SK-N-SH (cell line): Measurements from ENCODE around the gene GALNT1.

Experiments used
- EP300 ChIP-seq, 2 experiments: IDR thresholded peaks; 2 replicates each; pipeline versions ENCODE4 v1.4.0 to v1.6.1; 2012; ENCODE audit warnings: borderline replicate concordance in 1 of 2, low read depth in 1 of 2, low read length in 1 of 2
- TAF1 ChIP-seq: IDR thresholded peaks from 2 replicates; pipeline ENCODE4 v1.6.1; 2012; ENCODE audit warnings: low read depth, mild to moderate bottlenecking, low read length, moderate library complexity, borderline replicate concordance
- TF ChIP-seq, protein P1 (sequence below): fragments of 200-600 bp; sonication (generic); IDR thresholded peaks from 2 replicates; pipeline ENCODE4 v1.6.1; 2017; ENCODE audit warnings: antibody characterized with exemption, mild to moderate bottlenecking, moderate library complexity
- TF ChIP-seq, protein P2 (sequence below): IDR thresholded peaks from 2 replicates; pipeline ENCODE4 v1.4.0; 2012; ENCODE audit warnings: low read depth, borderline replicate concordance
- TF ChIP-seq, protein P3 (sequence below): IDR thresholded peaks from 2 replicates; pipeline ENCODE4 v1.4.0; 2012; ENCODE audit warnings: low read depth, borderline replicate concordance

DNA sequence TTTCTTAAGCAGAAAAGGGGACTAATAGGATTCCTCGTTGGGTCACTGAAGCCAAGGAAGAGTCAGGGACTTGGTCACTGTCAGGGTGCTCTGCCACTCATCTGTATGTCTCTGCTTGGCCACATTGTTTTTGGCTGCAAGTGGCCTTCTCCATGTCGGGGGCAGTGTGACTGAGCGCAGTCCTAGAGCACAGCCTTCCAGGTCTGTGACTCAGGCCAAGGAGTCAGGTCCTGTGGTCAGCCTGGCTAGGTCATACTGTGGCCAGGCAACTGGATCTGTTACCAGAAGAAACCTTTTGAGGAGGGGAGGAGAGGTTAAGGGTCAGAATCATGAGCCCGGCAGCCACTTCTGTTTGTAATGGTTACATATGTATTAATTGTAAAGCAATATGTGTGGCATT, 61.3 kb downstream of the GALNT1 start:
- TF ChIP-seq, protein P1, sequence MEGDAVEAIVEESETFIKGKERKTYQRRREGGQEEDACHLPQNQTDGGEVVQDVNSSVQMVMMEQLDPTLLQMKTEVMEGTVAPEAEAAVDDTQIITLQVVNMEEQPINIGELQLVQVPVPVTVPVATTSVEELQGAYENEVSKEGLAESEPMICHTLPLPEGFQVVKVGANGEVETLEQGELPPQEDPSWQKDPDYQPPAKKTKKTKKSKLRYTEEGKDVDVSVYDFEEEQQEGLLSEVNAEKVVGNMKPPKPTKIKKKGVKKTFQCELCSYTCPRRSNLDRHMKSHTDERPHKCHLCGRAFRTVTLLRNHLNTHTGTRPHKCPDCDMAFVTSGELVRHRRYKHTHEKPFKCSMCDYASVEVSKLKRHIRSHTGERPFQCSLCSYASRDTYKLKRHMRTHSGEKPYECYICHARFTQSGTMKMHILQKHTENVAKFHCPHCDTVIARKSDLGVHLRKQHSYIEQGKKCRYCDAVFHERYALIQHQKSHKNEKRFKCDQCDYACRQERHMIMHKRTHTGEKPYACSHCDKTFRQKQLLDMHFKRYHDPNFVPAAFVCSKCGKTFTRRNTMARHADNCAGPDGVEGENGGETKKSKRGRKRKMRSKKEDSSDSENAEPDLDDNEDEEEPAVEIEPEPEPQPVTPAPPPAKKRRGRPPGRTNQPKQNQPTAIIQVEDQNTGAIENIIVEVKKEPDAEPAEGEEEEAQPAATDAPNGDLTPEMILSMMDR = no peak
- TF ChIP-seq, protein P2, sequence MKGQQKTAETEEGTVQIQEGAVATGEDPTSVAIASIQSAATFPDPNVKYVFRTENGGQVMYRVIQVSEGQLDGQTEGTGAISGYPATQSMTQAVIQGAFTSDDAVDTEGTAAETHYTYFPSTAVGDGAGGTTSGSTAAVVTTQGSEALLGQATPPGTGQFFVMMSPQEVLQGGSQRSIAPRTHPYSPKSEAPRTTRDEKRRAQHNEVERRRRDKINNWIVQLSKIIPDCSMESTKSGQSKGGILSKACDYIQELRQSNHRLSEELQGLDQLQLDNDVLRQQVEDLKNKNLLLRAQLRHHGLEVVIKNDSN = no peak
- no peak for TF ChIP-seq TAF1
- TF ChIP-seq, protein P3, sequence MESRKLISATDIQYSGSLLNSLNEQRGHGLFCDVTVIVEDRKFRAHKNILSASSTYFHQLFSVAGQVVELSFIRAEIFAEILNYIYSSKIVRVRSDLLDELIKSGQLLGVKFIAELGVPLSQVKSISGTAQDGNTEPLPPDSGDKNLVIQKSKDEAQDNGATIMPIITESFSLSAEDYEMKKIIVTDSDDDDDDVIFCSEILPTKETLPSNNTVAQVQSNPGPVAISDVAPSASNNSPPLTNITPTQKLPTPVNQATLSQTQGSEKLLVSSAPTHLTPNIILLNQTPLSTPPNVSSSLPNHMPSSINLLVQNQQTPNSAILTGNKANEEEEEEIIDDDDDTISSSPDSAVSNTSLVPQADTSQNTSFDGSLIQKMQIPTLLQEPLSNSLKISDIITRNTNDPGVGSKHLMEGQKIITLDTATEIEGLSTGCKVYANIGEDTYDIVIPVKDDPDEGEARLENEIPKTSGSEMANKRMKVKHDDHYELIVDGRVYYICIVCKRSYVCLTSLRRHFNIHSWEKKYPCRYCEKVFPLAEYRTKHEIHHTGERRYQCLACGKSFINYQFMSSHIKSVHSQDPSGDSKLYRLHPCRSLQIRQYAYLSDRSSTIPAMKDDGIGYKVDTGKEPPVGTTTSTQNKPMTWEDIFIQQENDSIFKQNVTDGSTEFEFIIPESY = no peak
- no peak for TF ChIP-seq EP300 (IDR thresholded peaks at IDR 0.05; ENCODE audit: borderline replicate concordance in 1 of 2, low read depth in 1 of 2, low read length in 1 of 2)
